Measurements from ENCODE around the gene SIAH3. TPM values are rescaled to one million over a fixed set of nuclear protein-coding genes. Genes with fewer than 3 reads are reported as not detected.

SIAH3 gene
- total and polyA plus RNA-seq, 9 of the 15 experiments (the other 6 are each of a cell fraction or from before 2014, with no cell fraction given): not detected

- no peak for TF ChIP-seq JUN (IDR thresholded peaks at IDR 0.05; ENCODE audit: borderline replicate concordance, low read depth, low read length)
- TF ChIP-seq JUN (CRISPR knock-in tag; IDR thresholded peaks at IDR 0.05; ENCODE audit: borderline replicate concordance): no peak
- no peak for TF ChIP-seq ZNF239 (CRISPR knock-in tag; IDR thresholded peaks at IDR 0.05)
- no peak for TF ChIP-seq NCOA4 (IDR thresholded peaks at IDR 0.05; ENCODE audit: partially characterized antibody)
- TF ChIP-seq, protein P1, sequence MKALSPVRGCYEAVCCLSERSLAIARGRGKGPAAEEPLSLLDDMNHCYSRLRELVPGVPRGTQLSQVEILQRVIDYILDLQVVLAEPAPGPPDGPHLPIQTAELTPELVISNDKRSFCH (CRISPR knock-in tag; IDR thresholded peaks at IDR 0.05): no peak
- TF ChIP-seq, protein P1 (tag; IDR thresholded peaks at IDR 0.05): no peak
- TF ChIP-seq HEY1 (CRISPR knock-in tag; IDR thresholded peaks at IDR 0.05; ENCODE audit: borderline replicate concordance): no peak
- TF ChIP-seq HDAC8 (tag; IDR thresholded peaks at IDR 0.05): no peak
- TF ChIP-seq TEAD2 (tag; IDR thresholded peaks at IDR 0.05): no peak
- TF ChIP-seq, protein P2, sequence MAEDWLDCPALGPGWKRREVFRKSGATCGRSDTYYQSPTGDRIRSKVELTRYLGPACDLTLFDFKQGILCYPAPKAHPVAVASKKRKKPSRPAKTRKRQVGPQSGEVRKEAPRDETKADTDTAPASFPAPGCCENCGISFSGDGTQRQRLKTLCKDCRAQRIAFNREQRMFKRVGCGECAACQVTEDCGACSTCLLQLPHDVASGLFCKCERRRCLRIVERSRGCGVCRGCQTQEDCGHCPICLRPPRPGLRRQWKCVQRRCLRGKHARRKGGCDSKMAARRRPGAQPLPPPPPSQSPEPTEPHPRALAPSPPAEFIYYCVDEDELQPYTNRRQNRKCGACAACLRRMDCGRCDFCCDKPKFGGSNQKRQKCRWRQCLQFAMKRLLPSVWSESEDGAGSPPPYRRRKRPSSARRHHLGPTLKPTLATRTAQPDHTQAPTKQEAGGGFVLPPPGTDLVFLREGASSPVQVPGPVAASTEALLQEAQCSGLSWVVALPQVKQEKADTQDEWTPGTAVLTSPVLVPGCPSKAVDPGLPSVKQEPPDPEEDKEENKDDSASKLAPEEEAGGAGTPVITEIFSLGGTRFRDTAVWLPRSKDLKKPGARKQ (CRISPR knock-in tag; IDR thresholded peaks at IDR 0.05): no peak
Observed at GRCh38 chr13:45873491-45874325, 22.2 kb upstream of the SIAH3 start (continued).
